Ectodermal cell (in vitro differentiated cells): ENCODE data around the gene LAMA1. TPM values are rescaled to one million over a fixed set of nuclear protein-coding genes. Genes with fewer than 3 reads are reported as not detected.

Experiments
- H3K27ac ChIP-seq: 2 replicates; pipeline ENCODE4 v1.7.0; 2013; ENCODE audit warnings: mild to moderate bottlenecking, low read depth, low read length; ENCODE audit not compliant: insufficient read depth, poor library complexity, severe bottlenecking
- H3K27me3 ChIP-seq: 2 replicates; pipeline ENCODE4 v1.7.0; 2013; ENCODE audit warnings: mild to moderate bottlenecking, low read length; ENCODE audit not compliant: insufficient read depth, control insufficient read depth, poor library complexity, severe bottlenecking
- H3K36me3 ChIP-seq: one replicate; pipeline ENCODE4 v1.7.0; 2013; ENCODE audit warnings: low read length; ENCODE audit not compliant: control insufficient read depth, insufficient read depth
- H3K4me1 ChIP-seq: one replicate; pipeline ENCODE4 v1.7.0; 2013; ENCODE audit warnings: low read length; ENCODE audit not compliant: control insufficient read depth, insufficient read depth
- H3K4me3 ChIP-seq: 2 replicates; pipeline ENCODE4 v1.7.0; 2013; ENCODE audit warnings: low read depth, low read length, control low read depth; ENCODE audit not compliant: insufficient read depth
- H3K9me3 ChIP-seq: 2 replicates; pipeline ENCODE4 v1.7.0; 2013; ENCODE audit warnings: mild to moderate bottlenecking, low read length, moderate library complexity; ENCODE audit not compliant: control insufficient read depth
- WGBS, 2 experiments: methylation state at CpG; one replicate each; pipeline ENCODE4 v1.1.7; 2013; ENCODE audit warnings: missing lambda C conversion rate in 2 of 2; 5-methylcytosine and 5-hydroxymethylcytosine counted together
- polyA plus RNA-seq, 4 experiments: library from polyadenylated mRNA; stranded (reverse); fragments of 50-300 nt; gene quantifications; one replicate each; pipeline ENCODE4 v1.2.3, GENCODE V29; 2013

LAMA1 gene
- 77.6 TPM for polyA plus RNA-seq (2013, experiment 1 of 4)
- polyA plus RNA-seq (2013, experiment 2 of 4), result 94.2 TPM
- 73.3 TPM for polyA plus RNA-seq (2013, experiment 3 of 4)
- polyA plus RNA-seq (2013, experiment 4 of 4), result 83.7 TPM

- H3K27ac ChIP-seq, result peak within 1 kb of the TSS; percentile 39
Observed at GRCh38 chr18:7117390-7118355, at the start of gene LAMA1. Gene LAMA1 (minus strand): TSS chr18:7117797. CDS start chr18:7117720, 77 bp downstream.

GRCh38 chr18:7165846-7166393, 48.3 kb upstream of the LAMA1 start:
- Histone ChIP-seq H3K27me3 (no peaks in the 10 kb centered on the region), H3K9me3 (no peaks in the 10 kb centered on the region), H3K4me1 (no peaks in the 10 kb centered on the region), H3K36me3 (no peaks in the 10 kb centered on the region), H3K27ac (no peak overlapping the region), H3K4me3 (no peak overlapping the region)
- WGBS, 2 experiments, result 91 to 92% methylated on average over 11 of the region's 11 CpGs

More at GRCh38 chr18:7117390-7118355, at the start of gene LAMA1:
- Histone ChIP-seq H3K36me3 (no peaks in the 10 kb centered on the region), H3K9me3 (no peaks in the 10 kb centered on the region), H3K4me1 (peaks cover 8% of the 10 kb centered on the region), H3K4me3 (peak within 1 kb of the TSS; percentile 75), H3K27me3 (no peaks in the 10 kb centered on the region)
- 1% methylated on average over 93 to 95 of the region's 95 CpGs for WGBS, 2 experiments

GRCh38 chr18:7164323-7165004, 46.9 kb upstream of the LAMA1 start:
- no peak overlapping the region for H3K4me3 ChIP-seq
- 76% methylated on average over 8 of the region's 8 CpGs for WGBS, 2 experiments
- no peaks in the 10 kb centered on the region for H3K36me3 ChIP-seq
- no peak overlapping the region for H3K27ac ChIP-seq
- H3K27me3 ChIP-seq, result no peaks in the 10 kb centered on the region
- H3K9me3 ChIP-seq, result no peaks in the 10 kb centered on the region
- H3K4me1 ChIP-seq, result no peaks in the 10 kb centered on the region

GRCh38 chr18:7158216-7158615, 40.6 kb upstream of the LAMA1 start:
- Histone ChIP-seq H3K27me3 (no peaks in the 10 kb centered on the region), H3K9me3 (no peaks in the 10 kb centered on the region), H3K36me3 (no peaks in the 10 kb centered on the region), H3K27ac (no peak overlapping the region), H3K4me3 (no peak overlapping the region), H3K4me1 (no peaks in the 10 kb centered on the region)
- WGBS, 2 experiments, result 85% methylated on average over 10 of the region's 10 CpGs

- H3K27me3 ChIP-seq, result no peaks in the 10 kb centered on the region
- WGBS, 2 experiments, result 87 to 89% methylated on average over 3 of the region's 3 CpGs
- H3K36me3 ChIP-seq, result no peaks in the 10 kb centered on the region
- H3K4me1 ChIP-seq, result no peaks in the 10 kb centered on the region
- no peak overlapping the region for H3K4me3 ChIP-seq
- H3K27ac ChIP-seq, result no peak overlapping the region
- no peaks in the 10 kb centered on the region for H3K9me3 ChIP-seq
Observed at GRCh38 chr18:7157760-7158159, 40.2 kb upstream of the LAMA1 start.

- H3K27me3 ChIP-seq, result no peaks in the 10 kb centered on the region
- no peaks in the 10 kb centered on the region for H3K36me3 ChIP-seq
- WGBS, 2 experiments, result 88 to 92% methylated on average over 5 to 7 of the region's 8 CpGs
- H3K27ac ChIP-seq, result no peak overlapping the region
- no peaks in the 10 kb centered on the region for H3K4me1 ChIP-seq
- no peaks in the 10 kb centered on the region for H3K9me3 ChIP-seq
- H3K4me3 ChIP-seq, result no peak overlapping the region
Observed at GRCh38 chr18:7155887-7156286, 38.3 kb upstream of the LAMA1 start.

- no peak overlapping the region for H3K4me3 ChIP-seq
- WGBS, 2 experiments, result 94 to 95% methylated on average over 5 of the region's 5 CpGs
- no peaks in the 10 kb centered on the region for H3K9me3 ChIP-seq
- no peaks in the 10 kb centered on the region for H3K4me1 ChIP-seq
- no peaks in the 10 kb centered on the region for H3K27me3 ChIP-seq
- no peaks in the 10 kb centered on the region for H3K36me3 ChIP-seq
- no peak overlapping the region for H3K27ac ChIP-seq
Observed at GRCh38 chr18:7155092-7155491, 37.5 kb upstream of the LAMA1 start.

- Histone ChIP-seq H3K4me1 (no peaks in the 10 kb centered on the region), H3K9me3 (no peaks in the 10 kb centered on the region), H3K27ac (no peak overlapping the region), H3K27me3 (no peaks in the 10 kb centered on the region), H3K36me3 (no peaks in the 10 kb centered on the region), H3K4me3 (no peak overlapping the region)
- WGBS, 2 experiments, result 96 to 100% methylated on average over 1 of the region's 1 CpG
Observed at GRCh38 chr18:7152440-7152839, 34.8 kb upstream of the LAMA1 start.

GRCh38 chr18:7147399-7147798, 29.8 kb upstream of the LAMA1 start:
- H3K27me3 ChIP-seq, result no peaks in the 10 kb centered on the region
- H3K9me3 ChIP-seq, result no peaks in the 10 kb centered on the region
- no peaks in the 10 kb centered on the region for H3K36me3 ChIP-seq
- WGBS, 2 experiments, result 80 to 85% methylated on average over 7 of the region's 7 CpGs
- H3K4me1 ChIP-seq, result no peaks in the 10 kb centered on the region
- peak overlapping the region; percentile 44 for H3K27ac ChIP-seq
- no peak overlapping the region for H3K4me3 ChIP-seq

GRCh38 chr18:7146067-7146466, 28.5 kb upstream of the LAMA1 start:
- no peaks in the 10 kb centered on the region for H3K36me3 ChIP-seq
- H3K4me3 ChIP-seq, result no peak overlapping the region
- no peak overlapping the region for H3K27ac ChIP-seq
- no peaks in the 10 kb centered on the region for H3K9me3 ChIP-seq
- no peaks in the 10 kb centered on the region for H3K4me1 ChIP-seq
- H3K27me3 ChIP-seq, result no peaks in the 10 kb centered on the region
- 94 to 95% methylated on average over 1 of the region's 1 CpG for WGBS, 2 experiments
